Fibroblast of the aortic adventitia (primary cell): ENCODE measurements around the gene HES4. TPM values are rescaled to one million over a fixed set of nuclear protein-coding genes. Genes with fewer than 3 reads are reported as not detected.
A peak's percentile ranks its signal among the peaks of the same experiment; 100 is the strongest.
"Not testable (repeated sequence)": the region's sequence is repeated elsewhere in the genome, so short reads cannot be mapped to it uniquely, and the experiment has no call there.

ENCODE experiments used
- DNase-seq: peaks from one replicate; pipeline ENCODE4 v3.0.0-alpha.2; 2010; ENCODE audit warnings: low read depth
- H3K4me3 ChIP-seq: 2 replicates; pipeline ENCODE4 v1.5.1; 2011; ENCODE audit warnings: low read depth, mild to moderate bottlenecking, control low read depth, low read length, moderate library complexity
- total RNA-seq: library from RNA; depleted of rRNA; stranded (reverse); fragments of >200 nt; gene quantifications from 2 replicates; pipeline ENCODE4 v1.2.3, GENCODE V29; 2012; ENCODE audit warnings: low replicate concordance
- TF ChIP-seq, protein P1 (sequence below): IDR thresholded peaks from 2 replicates; pipeline ENCODE4 v1.5.1; 2011; ENCODE audit warnings: mild to moderate bottlenecking, low read length, control low read depth, inconsistent platforms; ENCODE audit not compliant: insufficient read depth

Gene HES4
- total RNA-seq, 1 donor: 0.36 TPM

DNA sequence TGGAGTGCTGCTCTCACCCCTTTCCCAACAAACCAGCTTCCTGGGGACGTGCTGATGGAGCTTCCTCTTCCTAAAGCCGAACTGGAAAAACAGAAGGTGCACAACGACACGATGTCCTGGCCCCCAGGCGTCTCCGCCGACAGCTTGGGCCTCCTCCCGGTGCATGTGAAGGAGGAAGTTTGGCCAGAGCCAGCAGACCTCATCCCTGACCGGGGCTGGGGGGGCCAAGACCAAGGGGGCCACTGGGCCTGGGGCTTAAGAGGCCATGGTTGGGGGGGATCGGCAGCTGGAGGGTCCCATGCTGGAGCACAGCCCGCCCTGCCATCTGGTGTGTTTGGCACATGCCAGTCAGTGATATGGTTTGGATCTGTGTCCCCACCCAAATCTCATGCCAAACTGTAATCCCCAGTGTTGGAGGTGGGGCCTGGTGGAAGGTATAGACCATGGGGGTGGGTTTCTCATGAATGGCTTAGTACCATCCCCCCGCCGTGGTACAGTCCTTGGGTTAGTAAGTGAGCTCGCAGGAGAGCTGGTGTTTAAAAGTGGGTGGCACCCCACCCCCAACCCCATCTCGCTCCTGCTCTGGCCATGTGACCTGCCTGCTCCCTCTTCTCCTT lies 6.4 kb downstream of the HES4 start:
- TF ChIP-seq, protein P1, sequence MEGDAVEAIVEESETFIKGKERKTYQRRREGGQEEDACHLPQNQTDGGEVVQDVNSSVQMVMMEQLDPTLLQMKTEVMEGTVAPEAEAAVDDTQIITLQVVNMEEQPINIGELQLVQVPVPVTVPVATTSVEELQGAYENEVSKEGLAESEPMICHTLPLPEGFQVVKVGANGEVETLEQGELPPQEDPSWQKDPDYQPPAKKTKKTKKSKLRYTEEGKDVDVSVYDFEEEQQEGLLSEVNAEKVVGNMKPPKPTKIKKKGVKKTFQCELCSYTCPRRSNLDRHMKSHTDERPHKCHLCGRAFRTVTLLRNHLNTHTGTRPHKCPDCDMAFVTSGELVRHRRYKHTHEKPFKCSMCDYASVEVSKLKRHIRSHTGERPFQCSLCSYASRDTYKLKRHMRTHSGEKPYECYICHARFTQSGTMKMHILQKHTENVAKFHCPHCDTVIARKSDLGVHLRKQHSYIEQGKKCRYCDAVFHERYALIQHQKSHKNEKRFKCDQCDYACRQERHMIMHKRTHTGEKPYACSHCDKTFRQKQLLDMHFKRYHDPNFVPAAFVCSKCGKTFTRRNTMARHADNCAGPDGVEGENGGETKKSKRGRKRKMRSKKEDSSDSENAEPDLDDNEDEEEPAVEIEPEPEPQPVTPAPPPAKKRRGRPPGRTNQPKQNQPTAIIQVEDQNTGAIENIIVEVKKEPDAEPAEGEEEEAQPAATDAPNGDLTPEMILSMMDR: no peak
- DNase-seq: no peak
- H3K4me3 ChIP-seq: no peak overlapping the region

- DNase-seq: no peak
- no peak overlapping the region for H3K4me3 ChIP-seq
- TF ChIP-seq, protein P1: no peak
Observed at GRCh38 chr1:992362-992761, 7.5 kb downstream of the HES4 start.

GRCh38 chr1:991895-992294 lies 8.0 kb downstream of the HES4 start:
- TF ChIP-seq, protein P1: no peak
- no peak for DNase-seq
- no peak overlapping the region for H3K4me3 ChIP-seq

DNA sequence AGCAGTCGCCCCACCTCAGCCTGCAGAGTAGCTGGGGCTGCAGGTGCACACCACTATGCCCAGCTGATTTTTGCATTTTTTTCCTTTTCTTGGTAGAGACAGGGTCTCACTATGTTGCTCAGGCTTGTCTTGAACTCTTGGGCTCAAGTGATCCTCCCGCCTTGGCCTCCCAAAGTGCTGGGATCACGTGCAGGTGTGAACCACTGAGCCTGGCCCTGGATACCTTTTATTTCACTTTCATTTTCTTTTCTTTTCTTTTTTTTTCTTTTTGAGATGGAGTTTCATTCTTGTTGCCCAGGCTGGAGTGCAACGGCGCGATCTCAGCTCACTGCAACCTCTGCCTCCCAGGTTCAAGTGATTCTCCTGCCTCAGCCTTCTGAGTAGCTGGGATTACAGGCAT lies 8.6 kb downstream of the HES4 start:
- H3K4me3 ChIP-seq, DNase-seq: not testable (repeated sequence)

GRCh38 chr1:988061-988460 lies 11.8 kb downstream of the HES4 start:
- not testable (repeated sequence) for H3K4me3 ChIP-seq, DNase-seq

GRCh38 chr1:985126-985525 lies 14.8 kb downstream of the HES4 start:
- TF ChIP-seq, protein P1: no peak
- no peak overlapping the region for H3K4me3 ChIP-seq
- DNase-seq: no peak

- DNase-seq: no peak
- TF ChIP-seq, protein P1: no peak
- peak overlapping the region; percentile 3 for H3K4me3 ChIP-seq
Observed at GRCh38 chr1:984476-984814, 15.5 kb downstream of the HES4 start.

- H3K4me3 ChIP-seq: peak overlapping the region; percentile 3
- DNase-seq: peak; percentile 10
- TF ChIP-seq, protein P1: peak; percentile 86
Observed at GRCh38 chr1:983798-984475, 16.0 kb downstream of the HES4 start.
